Neural progenitor cell (in vitro differentiated cells): ENCODE data around the gene RGMB. TPM values are rescaled to one million over a fixed set of nuclear protein-coding genes. Genes with fewer than 3 reads are reported as not detected.

ENCODE experiments used
- DNase-seq: peaks from one replicate; pipeline ENCODE4 v3.0.0-alpha.2; 2016; ENCODE audit warnings: low spot score
- H2AFZ ChIP-seq: fragments of 200-600 bp; sonication (generic); replicated peaks from 2 replicates; pipeline ENCODE4 v1.6.1; 2016; ENCODE audit warnings: antibody characterized with exemption
- H3F3A ChIP-seq: fragments of 200-600 bp; sonication (generic); 2 replicates; pipeline ENCODE4 v1.6.1; 2016; ENCODE audit warnings: antibody characterized with exemption, low read depth
- H3K27ac ChIP-seq: fragments of 200-600 bp; sonication (generic); 2 replicates; pipeline ENCODE4 v1.5.1; 2016; ENCODE audit warnings: mild to moderate bottlenecking
- H3K27me3 ChIP-seq: fragments of 200-600 bp; sonication (generic); 2 replicates; pipeline ENCODE4 v1.6.1; 2016; ENCODE audit warnings: mild to moderate bottlenecking, moderate library complexity
- H3K36me3 ChIP-seq: fragments of 200-600 bp; sonication (generic); 2 replicates; pipeline ENCODE4 v1.5.1; 2016
- H3K4me1 ChIP-seq: fragments of 200-600 bp; sonication (generic); 2 replicates; pipeline ENCODE4 v1.6.1; 2016; ENCODE audit warnings: mixed run types
- H3K4me2 ChIP-seq: fragments of 200-600 bp; sonication (generic); 2 replicates; pipeline ENCODE4 v1.6.1; 2016
- H3K4me3 ChIP-seq: fragments of 200-600 bp; sonication (generic); 2 replicates; pipeline ENCODE4 v1.5.1; 2016
- H3K79me2 ChIP-seq: fragments of 200-600 bp; sonication (generic); 2 replicates; pipeline ENCODE4 v1.6.1; 2016; ENCODE audit warnings: low read depth
- H3K9ac ChIP-seq: fragments of 200-600 bp; sonication (generic); 2 replicates; pipeline ENCODE4 v1.6.1; 2016
- H3K9me3 ChIP-seq: fragments of 200-600 bp; sonication (generic); 2 replicates; pipeline ENCODE4 v1.5.1; 2016; ENCODE audit warnings: low read depth
- H4K20me1 ChIP-seq: fragments of 200-600 bp; sonication (generic); 2 replicates; pipeline ENCODE4 v1.6.1; 2016; ENCODE audit warnings: low read depth
- H3K27ac Mint-ChIP-seq: 3 replicates; pipeline ENCODE4 v1.8.0; 2021; ENCODE audit warnings: mixed read lengths
- H3K27me3 Mint-ChIP-seq: 2 replicates; pipeline ENCODE4 v1.8.0; 2022; ENCODE audit warnings: low read depth, mild to moderate bottlenecking, inconsistent platforms, moderate library complexity, mixed read lengths; ENCODE audit not compliant: insufficient read depth
- H3K36me3 Mint-ChIP-seq: 3 replicates; pipeline ENCODE4 v1.8.0; 2021; ENCODE audit warnings: mixed read lengths
- H3K4me1 Mint-ChIP-seq: 3 replicates; pipeline ENCODE4 v1.8.0; 2021; ENCODE audit warnings: mixed read lengths
- H3K4me3 Mint-ChIP-seq: 3 replicates; pipeline ENCODE4 v1.8.0; 2021; ENCODE audit warnings: mild to moderate bottlenecking, moderate library complexity, mixed read lengths
- H3K9me3 Mint-ChIP-seq: 3 replicates; pipeline ENCODE4 v1.8.0; 2020; ENCODE audit warnings: mixed read lengths
- EZH2 ChIP-seq: fragments of 200-600 bp; sonication (generic); IDR thresholded peaks from 2 replicates; pipeline ENCODE4 v1.6.1; 2017; ENCODE audit warnings: antibody characterized with exemption, mild to moderate bottlenecking, moderate library complexity
- EZH2phosphoT487 ChIP-seq: fragments of 200-600 bp; sonication (generic); IDR thresholded peaks from 2 replicates; pipeline ENCODE4 v1.6.1; 2017; ENCODE audit warnings: antibody characterized with exemption
- total RNA-seq: library from RNA; depleted of rRNA; stranded (reverse); fragments of >200 nt; gene quantifications from 2 replicates; pipeline ENCODE4 v1.2.3, GENCODE V29; 2015; ENCODE audit warnings: low replicate concordance
- TF ChIP-seq, protein P1 (sequence below): fragments of 200-600 bp; sonication (generic); IDR thresholded peaks from 2 replicates; pipeline ENCODE4 v1.5.1; 2017; ENCODE audit warnings: antibody characterized with exemption, mild to moderate bottlenecking

RGMB gene, protein sequence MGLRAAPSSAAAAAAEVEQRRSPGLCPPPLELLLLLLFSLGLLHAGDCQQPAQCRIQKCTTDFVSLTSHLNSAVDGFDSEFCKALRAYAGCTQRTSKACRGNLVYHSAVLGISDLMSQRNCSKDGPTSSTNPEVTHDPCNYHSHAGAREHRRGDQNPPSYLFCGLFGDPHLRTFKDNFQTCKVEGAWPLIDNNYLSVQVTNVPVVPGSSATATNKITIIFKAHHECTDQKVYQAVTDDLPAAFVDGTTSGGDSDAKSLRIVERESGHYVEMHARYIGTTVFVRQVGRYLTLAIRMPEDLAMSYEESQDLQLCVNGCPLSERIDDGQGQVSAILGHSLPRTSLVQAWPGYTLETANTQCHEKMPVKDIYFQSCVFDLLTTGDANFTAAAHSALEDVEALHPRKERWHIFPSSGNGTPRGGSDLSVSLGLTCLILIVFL
- total RNA-seq = 27.4 and 33.8 TPM in 2 replicates

DNA sequence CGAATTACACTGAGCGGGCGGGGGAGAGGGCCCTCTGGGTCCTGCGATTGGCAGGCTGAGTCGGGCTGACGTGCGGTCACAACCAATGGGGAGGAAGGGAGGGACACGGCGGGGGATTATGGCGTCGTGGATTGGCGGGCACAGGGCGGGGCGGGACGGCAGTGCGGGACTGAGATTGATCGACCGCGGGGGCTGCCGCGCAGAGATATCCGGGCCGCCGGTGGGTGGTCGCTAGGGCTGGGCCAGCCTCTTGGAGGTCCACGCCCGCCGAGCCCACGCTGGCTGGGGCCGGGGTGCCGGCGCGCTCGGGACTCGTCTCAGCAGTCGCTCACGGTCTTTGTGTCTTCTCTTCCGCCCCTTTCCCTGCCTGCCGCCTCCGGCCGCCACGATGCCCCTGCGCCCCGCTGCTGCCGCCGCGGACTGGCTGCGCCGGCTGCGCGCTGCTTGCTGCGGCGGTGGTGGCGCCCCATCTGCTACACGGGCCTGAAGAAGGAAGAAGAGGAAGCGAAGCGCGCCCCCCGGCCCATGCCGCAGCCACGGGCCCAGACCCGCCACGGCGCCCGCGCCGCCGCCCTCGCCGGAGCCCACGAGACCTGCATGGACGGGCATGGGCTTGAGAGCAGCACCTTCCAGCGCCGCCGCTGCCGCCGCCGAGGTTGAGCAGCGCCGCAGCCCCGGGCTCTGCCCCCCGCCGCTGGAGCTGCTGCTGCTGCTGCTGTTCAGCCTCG, at the start of gene RGMB:
Gene RGMB (plus strand): TSS at position 200 of the 728 bp plus-strand sequence. CDS start 408 bp downstream, at position 608.
- H3K4me1 Mint-ChIP-seq = peaks cover 43% of the 10 kb centered on the region
- Histone ChIP-seq H3K9me3 (no peaks in the 10 kb centered on the region), H3K27ac (peak within 1 kb of the TSS; percentile 86), H3K36me3 (no peaks in the 10 kb centered on the region), H2AFZ (peak within 1 kb of the TSS; percentile 34), H3F3A (peaks cover 64% of the 10 kb centered on the region), H3K4me1 (peaks cover 40% of the 10 kb centered on the region), H3K79me2 (peaks cover 82% of the 10 kb centered on the region), H3K4me3 (peak within 1 kb of the TSS; percentile 89), H3K27me3 (no peaks in the 10 kb centered on the region), H3K4me2 (peak within 1 kb of the TSS; percentile 94), H4K20me1 (peaks cover 61% of the 10 kb centered on the region), H3K9ac (peak within 1 kb of the TSS; percentile 60)
- peak; percentile 99 for DNase-seq
- H3K27ac Mint-ChIP-seq = peak within 1 kb of the TSS; percentile 86
- peaks cover 10% of the 10 kb centered on the region for H3K36me3 Mint-ChIP-seq
- H3K9me3 Mint-ChIP-seq = no peaks in the 10 kb centered on the region
- peak within 1 kb of the TSS; percentile 99 for H3K4me3 Mint-ChIP-seq
- peaks cover 13% of the 10 kb centered on the region for H3K27me3 Mint-ChIP-seq
- TF ChIP-seq EZH2phosphoT487 = no peak
- TF ChIP-seq, protein P1, sequence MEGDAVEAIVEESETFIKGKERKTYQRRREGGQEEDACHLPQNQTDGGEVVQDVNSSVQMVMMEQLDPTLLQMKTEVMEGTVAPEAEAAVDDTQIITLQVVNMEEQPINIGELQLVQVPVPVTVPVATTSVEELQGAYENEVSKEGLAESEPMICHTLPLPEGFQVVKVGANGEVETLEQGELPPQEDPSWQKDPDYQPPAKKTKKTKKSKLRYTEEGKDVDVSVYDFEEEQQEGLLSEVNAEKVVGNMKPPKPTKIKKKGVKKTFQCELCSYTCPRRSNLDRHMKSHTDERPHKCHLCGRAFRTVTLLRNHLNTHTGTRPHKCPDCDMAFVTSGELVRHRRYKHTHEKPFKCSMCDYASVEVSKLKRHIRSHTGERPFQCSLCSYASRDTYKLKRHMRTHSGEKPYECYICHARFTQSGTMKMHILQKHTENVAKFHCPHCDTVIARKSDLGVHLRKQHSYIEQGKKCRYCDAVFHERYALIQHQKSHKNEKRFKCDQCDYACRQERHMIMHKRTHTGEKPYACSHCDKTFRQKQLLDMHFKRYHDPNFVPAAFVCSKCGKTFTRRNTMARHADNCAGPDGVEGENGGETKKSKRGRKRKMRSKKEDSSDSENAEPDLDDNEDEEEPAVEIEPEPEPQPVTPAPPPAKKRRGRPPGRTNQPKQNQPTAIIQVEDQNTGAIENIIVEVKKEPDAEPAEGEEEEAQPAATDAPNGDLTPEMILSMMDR = peak; percentile 16

DNA sequence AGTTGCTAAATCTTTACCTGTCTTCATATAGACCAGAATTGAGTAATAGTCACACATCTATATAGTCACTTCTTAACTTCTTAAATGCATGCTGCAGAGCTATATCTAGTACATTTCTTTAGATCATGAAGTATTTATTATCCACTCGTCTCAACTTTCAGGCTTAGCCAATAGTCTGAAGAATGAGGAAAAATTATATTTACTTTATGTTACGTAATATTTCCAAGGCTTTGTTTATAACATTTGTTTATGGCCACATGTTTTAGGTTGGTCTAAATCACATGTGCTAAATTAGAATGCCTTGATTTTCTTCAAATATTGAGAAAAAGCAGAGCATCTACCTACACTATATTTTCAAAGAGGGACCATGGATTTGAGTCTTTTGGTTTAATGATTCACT, 47.2 kb upstream of the RGMB start:
- H3K4me3 ChIP-seq = no peak overlapping the region
- H3K36me3 ChIP-seq = no peaks in the 10 kb centered on the region
- H3K9me3 ChIP-seq = no peaks in the 10 kb centered on the region
- no peak overlapping the region for H3K4me2 ChIP-seq
- Mint-ChIP-seq H3K4me1 (peaks cover 3% of the 10 kb centered on the region), H3K36me3 (no peaks in the 10 kb centered on the region), H3K9me3 (no peaks in the 10 kb centered on the region), H3K4me3 (no peak overlapping the region), H3K27me3 (peaks cover 3% of the 10 kb centered on the region), H3K27ac (no peak overlapping the region)
- no peaks in the 10 kb centered on the region for H4K20me1 ChIP-seq
- TF ChIP-seq, protein P1 = no peak
- TF ChIP-seq EZH2 = no peak
- TF ChIP-seq EZH2phosphoT487 = no peak
- H3F3A ChIP-seq = no peaks in the 10 kb centered on the region
- DNase-seq = no peak
- no peak overlapping the region for H2AFZ ChIP-seq
- H3K27me3 ChIP-seq = no peaks in the 10 kb centered on the region
- no peak overlapping the region for H3K9ac ChIP-seq
- H3K4me1 ChIP-seq = peaks cover 6% of the 10 kb centered on the region
- no peaks in the 10 kb centered on the region for H3K79me2 ChIP-seq
- no peak overlapping the region for H3K27ac ChIP-seq

DNA sequence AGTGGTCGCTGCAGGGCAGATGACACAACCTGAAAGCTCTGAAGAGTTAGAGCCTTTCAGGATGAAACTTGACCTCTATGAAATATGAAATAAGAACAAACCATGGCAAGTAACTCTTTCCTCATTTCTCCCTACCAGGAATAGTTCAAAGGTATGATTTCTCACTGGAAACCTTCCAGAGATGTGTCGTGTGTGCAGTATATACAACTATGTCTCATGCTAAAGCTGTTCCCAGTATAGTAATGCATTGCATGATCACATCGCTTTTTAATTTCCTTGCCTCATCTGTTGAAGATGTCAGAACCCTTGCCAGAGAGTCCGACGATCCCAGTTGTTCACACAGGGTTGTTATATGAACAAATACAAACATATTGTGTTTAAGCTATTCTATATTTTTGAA, 45.8 kb upstream of the RGMB start:
- Histone ChIP-seq H3K79me2 (no peaks in the 10 kb centered on the region), H3K36me3 (no peaks in the 10 kb centered on the region), H3F3A (no peaks in the 10 kb centered on the region), H3K27ac (no peak overlapping the region), H3K27me3 (no peaks in the 10 kb centered on the region), H3K9me3 (no peaks in the 10 kb centered on the region), H3K4me1 (no peaks in the 10 kb centered on the region), H3K4me3 (no peak overlapping the region), H3K9ac (no peak overlapping the region), H4K20me1 (no peaks in the 10 kb centered on the region), H2AFZ (no peak overlapping the region), H3K4me2 (no peak overlapping the region)
- no peaks in the 10 kb centered on the region for H3K9me3 Mint-ChIP-seq
- TF ChIP-seq, protein P1 = no peak
- TF ChIP-seq EZH2 = no peak
- TF ChIP-seq EZH2phosphoT487 = no peak
- peaks cover 3% of the 10 kb centered on the region for H3K27me3 Mint-ChIP-seq
- no peak overlapping the region for H3K27ac Mint-ChIP-seq
- no peaks in the 10 kb centered on the region for H3K4me1 Mint-ChIP-seq
- DNase-seq = no peak
- no peak overlapping the region for H3K4me3 Mint-ChIP-seq
- no peaks in the 10 kb centered on the region for H3K36me3 Mint-ChIP-seq
